ENCODE data around the gene ARHGAP12. TPM values are rescaled to one million over a fixed set of nuclear protein-coding genes. Genes with fewer than 3 reads are reported as not detected.
A peak's percentile ranks its signal among the peaks of the same experiment; 100 is the strongest.
"Not testable (repeated sequence)": the region's sequence is repeated elsewhere in the genome, so short reads cannot be mapped to it uniquely, and the experiment has no call there.

The ARHGAP12 gene
- polyA plus RNA-seq, 1 donor, result 24.3 TPM

DNA sequence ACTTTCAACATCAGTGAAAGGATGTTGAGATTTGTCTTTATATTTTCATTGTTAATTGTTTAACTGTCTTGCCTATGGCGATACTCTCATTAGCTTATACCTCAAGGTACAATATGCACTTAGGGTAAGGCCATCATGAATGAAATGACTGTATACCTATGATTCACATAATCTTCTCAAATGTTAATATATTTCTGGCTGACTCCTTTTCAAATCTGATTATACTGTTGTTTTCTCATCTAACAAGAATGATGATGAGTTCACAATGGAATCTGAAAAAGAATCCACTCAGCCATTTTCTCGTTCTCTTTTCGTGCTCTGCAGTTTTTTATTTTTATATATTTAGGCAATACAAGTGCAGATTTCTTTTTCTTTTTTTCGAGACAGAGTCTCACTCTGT is 159.1 kb downstream of the ARHGAP12 start:
- DNase-seq (ENCODE audit: low read depth), result no peak

DNA sequence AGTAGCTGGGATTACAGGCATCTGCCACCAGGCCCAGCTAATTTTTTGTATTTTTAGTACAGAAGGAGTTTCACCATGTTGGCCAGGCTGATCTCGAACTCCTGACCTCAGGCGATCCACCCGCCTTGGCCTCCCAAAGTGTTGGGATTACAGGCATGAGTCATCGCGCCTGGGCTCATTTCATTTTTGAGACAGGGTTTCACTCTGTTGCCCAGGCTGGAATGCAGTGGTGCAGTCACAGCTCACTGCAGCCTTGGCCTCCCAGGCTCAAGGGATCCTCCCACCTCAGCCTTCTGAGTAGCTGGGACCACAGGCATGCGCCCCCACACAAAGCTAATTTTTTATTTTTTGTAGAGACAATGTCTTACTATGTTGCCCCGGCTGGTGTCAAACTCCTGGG is 159.7 kb downstream of the ARHGAP12 start:
- not testable (repeated sequence) for DNase-seq (ENCODE audit: low read depth)

- no peak for DNase-seq (ENCODE audit: low read depth)
Measured at GRCh38 chr10:31768467-31768866, 160.2 kb downstream of the ARHGAP12 start.

DNA sequence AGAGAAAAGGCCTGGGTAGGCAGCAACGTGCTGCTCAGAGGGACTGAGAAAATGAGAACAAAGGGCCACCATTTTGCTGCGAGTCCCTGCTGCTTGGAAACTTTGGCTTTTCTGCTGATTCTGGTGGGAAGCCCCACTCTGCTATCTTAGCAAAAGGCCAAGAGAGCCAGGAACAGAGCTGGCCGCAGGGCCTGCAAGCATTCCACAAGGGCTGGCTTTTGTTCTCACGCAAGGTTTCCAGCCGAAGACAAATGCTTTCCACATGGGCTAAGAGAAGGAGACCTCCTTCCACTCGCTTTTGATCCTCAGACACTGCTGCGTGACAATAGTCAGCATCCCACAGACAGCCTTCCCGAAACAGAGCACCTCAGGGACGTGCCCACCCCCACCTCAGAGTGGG is 163.1 kb downstream of the ARHGAP12 start:
- no peak for DNase-seq (ENCODE audit: low read depth)

DNA sequence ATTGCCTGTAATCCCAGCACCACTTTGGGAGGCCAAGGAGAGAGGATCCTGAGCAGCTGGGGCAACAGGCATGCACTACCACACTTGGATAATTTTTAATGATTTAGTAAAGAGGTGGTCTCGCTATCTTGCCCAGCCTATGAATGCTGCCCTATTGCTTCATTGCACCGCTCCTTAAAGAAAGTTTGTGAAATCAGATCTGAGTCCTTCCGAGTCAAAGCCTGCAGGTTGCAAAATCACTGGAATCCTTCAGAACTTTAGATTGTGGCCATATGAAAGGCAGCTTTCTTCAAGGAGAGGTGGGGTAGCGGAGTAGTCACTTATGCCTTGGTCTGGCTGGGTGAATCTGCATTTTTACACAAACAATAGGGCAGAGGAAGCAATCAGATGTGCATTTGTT is 166.3 kb downstream of the ARHGAP12 start:
- no peak for DNase-seq (ENCODE audit: low read depth)

GRCh38 chr10:31761156-31761555 is 167.5 kb downstream of the ARHGAP12 start:
- DNase-seq (ENCODE audit: low read depth), result no peak

GRCh38 chr10:31760674-31761081 is 168.0 kb downstream of the ARHGAP12 start:
- DNase-seq (ENCODE audit: low read depth), result no peak

GRCh38 chr10:31759799-31760626 is 168.6 kb downstream of the ARHGAP12 start:
- DNase-seq (ENCODE audit: low read depth), result peak; percentile 91

- DNase-seq (ENCODE audit: low read depth), result no peak
Measured at GRCh38 chr10:31759124-31759798, 169.4 kb downstream of the ARHGAP12 start.

GRCh38 chr10:31758495-31758894 is 170.1 kb downstream of the ARHGAP12 start:
- no peak for DNase-seq (ENCODE audit: low read depth)

- DNase-seq (ENCODE audit: low read depth), result no peak
Measured at GRCh38 chr10:31757831-31758230, 170.8 kb downstream of the ARHGAP12 start.

DNA sequence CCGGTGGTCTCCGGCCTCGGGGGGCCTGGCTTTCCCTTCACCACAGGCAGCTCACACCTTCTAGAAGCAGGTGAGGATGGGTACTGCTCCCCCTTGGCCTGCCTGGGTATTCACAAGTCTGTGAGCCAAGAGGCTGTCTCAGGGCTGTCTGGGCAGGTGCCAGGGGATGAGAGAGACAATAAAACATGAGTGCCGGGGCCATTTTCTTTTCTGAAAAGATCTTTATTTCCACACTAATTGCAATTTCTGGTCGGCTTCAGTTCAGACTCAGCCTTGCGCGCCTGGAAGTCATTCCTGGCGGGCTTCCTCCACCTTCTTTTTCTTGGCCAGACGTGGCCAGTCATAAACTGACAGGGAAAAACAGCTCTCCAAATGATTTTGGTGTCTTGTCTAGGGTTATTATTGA is 171.2 kb downstream of the ARHGAP12 start:
- DNase-seq (ENCODE audit: low read depth), result no peak

- no peak for DNase-seq (ENCODE audit: low read depth)
Measured at GRCh38 chr10:31756729-31757110, 171.9 kb downstream of the ARHGAP12 start.

- DNase-seq (ENCODE audit: low read depth), result no peak
Measured at GRCh38 chr10:31756101-31756728, 172.4 kb downstream of the ARHGAP12 start.

Other genes with a start within 250 kb of the ARHGAP12 start
- gene KIF5B, start 127.6 kb upstream of the ARHGAP12 start, polyA plus RNA-seq (ENCODE audit: insufficient read length), result 124 TPM

All from forelimb muscle (tissue), 1 donor.